H1 (cell line): Measurements from ENCODE around the gene KRT83. TPM values are rescaled to one million over a fixed set of nuclear protein-coding genes. Genes with fewer than 3 reads are reported as not detected.
"Not testable (repeated sequence)": the region's sequence is repeated elsewhere in the genome, so short reads cannot be mapped to it uniquely, and the experiment has no call there.

Experiments used
- CTCF ChIA-PET: fragments of 300-600 bp; sonication (Branson Sonifier 250); formaldehyde crosslinking; loops from one replicate; lab custom pipeline; 2021; ENCODE audit not compliant: partially characterized antibody; lab: Charles Lee
- POLR2A ChIA-PET: fragments of 300-600 bp; sonication (Branson Sonifier 250); formaldehyde crosslinking; loops from one replicate; lab custom pipeline; 2021; ENCODE audit warnings: inconsistent platforms; ENCODE audit not compliant: partially characterized antibody; lab: Charles Lee
- DNase-seq, 2 experiments: peaks; one replicate each; pipeline versions ENCODE4 v3.0.0 to v3.0.0-alpha.2; 2010 to 2022; ENCODE audit warnings: low spot score in 2 of 2, low read depth in 1 of 2, mixed read lengths in 1 of 2
- FAIRE-seq: peaks from 2 replicates; lab custom pipeline; 2011; peaks lifted over from hg19 to GRCh38; lab: Jason Lieb, UNC
- H2AFZ ChIP-seq: 2 replicates; pipeline ENCODE4 v1.8.1; 2012; ENCODE audit warnings: low read length, inconsistent platforms
- H2AK5ac ChIP-seq: 2 replicates; pipeline ENCODE4 v1.6.1; 2013; ENCODE audit warnings: low read depth, low read length
- H2BK120ac ChIP-seq: replicated peaks from 2 replicates; pipeline ENCODE3; 2013; ENCODE audit warnings: low read depth, low read length, inconsistent platforms
- H2BK12ac ChIP-seq: 2 replicates; pipeline ENCODE4 v1.6.1; 2013; ENCODE audit warnings: low read depth, low read length
- H2BK15ac ChIP-seq: 2 replicates; pipeline ENCODE4 v1.6.1; 2013; ENCODE audit warnings: low read length
- H2BK20ac ChIP-seq: 2 replicates; pipeline ENCODE4 v1.6.1; 2013; ENCODE audit warnings: low read length
- H2BK5ac ChIP-seq: 2 replicates; pipeline ENCODE4 v1.6.1; 2013; ENCODE audit warnings: low read depth, low read length
- H3K14ac ChIP-seq: 2 replicates; pipeline ENCODE4 v1.6.1; 2013; ENCODE audit warnings: inconsistent platforms; ENCODE audit not compliant: insufficient read length
- H3K18ac ChIP-seq: 2 replicates; pipeline ENCODE4 v1.6.1; 2013; ENCODE audit warnings: low read length; ENCODE audit errors: extremely low read depth
- H3K23ac ChIP-seq: 2 replicates; pipeline ENCODE4 v1.6.1; 2013; ENCODE audit warnings: inconsistent platforms; ENCODE audit not compliant: insufficient read length
- H3K23me2 ChIP-seq: 2 replicates; pipeline ENCODE4 v1.6.1; 2013; ENCODE audit warnings: low read depth, low read length
- H3K27ac ChIP-seq: 2 replicates; pipeline ENCODE4 v1.6.1; 2011; ENCODE audit warnings: low read depth, low read length, inconsistent platforms
- H3K27me3 ChIP-seq, 4 experiments: replicated peaks in 1 of 4; 1 replicate in 1 of 4; 2 replicates in 3 of 4; pipeline versions ENCODE4 v1.6.1 to v1.8.1; 2011 to 2013; ENCODE audit warnings: low read length in 3 of 4, mild to moderate bottlenecking in 3 of 4, inconsistent platforms in 2 of 4, mixed read lengths in 2 of 4, moderate library complexity in 1 of 4; ENCODE audit not compliant: control insufficient read depth in 3 of 4, insufficient read depth in 3 of 4; ENCODE audit errors: extremely low read depth in 1 of 4
- H3K36me3 ChIP-seq, 4 experiments: 2 replicates each; pipeline versions ENCODE4 v1.6.1 to v1.8.1; 2011 to 2013; ENCODE audit warnings: mild to moderate bottlenecking in 4 of 4, low read length in 3 of 4, moderate library complexity in 2 of 4, control low read depth in 1 of 4, inconsistent platforms in 1 of 4; ENCODE audit not compliant: insufficient read depth in 4 of 4, control insufficient read depth in 2 of 4
- H3K4ac ChIP-seq: replicated peaks from 2 replicates; pipeline ENCODE3; 2013; ENCODE audit warnings: low read length, low read depth, mixed read lengths, inconsistent platforms; ENCODE audit not compliant: insufficient read length
- H3K4me1 ChIP-seq, 4 experiments: replicated peaks in 1 of 4; 1 replicate in 1 of 4; 2 replicates in 3 of 4; pipeline versions ENCODE4 v1.6.1 to v1.8.1; 2011 to 2013; ENCODE audit warnings: low read length in 3 of 4, inconsistent platforms in 2 of 4, mixed read lengths in 1 of 4; ENCODE audit not compliant: insufficient read depth in 4 of 4, control insufficient read depth in 3 of 4
- H3K4me2 ChIP-seq, 2 experiments: 2 replicates each; pipeline versions ENCODE4 v1.6.1 to v1.8.1; 2011 to 2013; ENCODE audit warnings: low read depth in 2 of 2, low read length in 2 of 2, control low read depth in 1 of 2, inconsistent platforms in 1 of 2, mild to moderate bottlenecking in 1 of 2; ENCODE audit not compliant: insufficient read depth in 1 of 2
- H3K4me3 ChIP-seq, 4 experiments: fragments of 200-600, 300-600 bp in 1 of 4; sonication (generic), shearing (Covaris generic), sonication (Bioruptor Twin) in 1 of 4; 2 replicates each; pipeline versions ENCODE4 v1.5.1 to v1.8.1; 2011 to 2016; ENCODE audit warnings: low read length in 4 of 4, low read depth in 3 of 4, control low read depth in 2 of 4, inconsistent platforms in 2 of 4, mild to moderate bottlenecking in 2 of 4, mixed read lengths in 1 of 4, moderate library complexity in 1 of 4; ENCODE audit not compliant: insufficient read depth in 2 of 4; ENCODE audit errors: extremely low read depth in 1 of 4
- H3K56ac ChIP-seq: replicated peaks from 2 replicates; pipeline ENCODE3; 2013; ENCODE audit warnings: low read depth, mild to moderate bottlenecking, mixed read lengths, low read length, inconsistent platforms; ENCODE audit not compliant: insufficient read length
- H3K79me1 ChIP-seq: 2 replicates; pipeline ENCODE4 v1.6.1; 2013; ENCODE audit warnings: low read depth, low read length, control low read depth
- H3K79me2 ChIP-seq, 2 experiments: 2 replicates each; pipeline versions ENCODE4 v1.6.1 to v1.8.1; 2012 to 2013; ENCODE audit warnings: low read length in 2 of 2, mild to moderate bottlenecking in 2 of 2, inconsistent platforms in 1 of 2; ENCODE audit not compliant: insufficient read depth in 2 of 2, control insufficient read depth in 1 of 2
- H3K9ac ChIP-seq, 4 experiments: replicated peaks in 1 of 4; 1 replicate in 1 of 4; 2 replicates in 3 of 4; pipeline versions ENCODE4 v1.6.1 to v1.8.1; 2011 to 2013; ENCODE audit warnings: low read depth in 3 of 4, low read length in 3 of 4, control low read depth in 2 of 4, mild to moderate bottlenecking in 2 of 4, moderate library complexity in 2 of 4, inconsistent platforms in 1 of 4; ENCODE audit errors: extremely low read depth in 1 of 4
- H3K9me3 ChIP-seq, 2 experiments: 2 replicates each; pipeline versions ENCODE4 v1.6.1 to v1.8.1; 2012 to 2013; ENCODE audit warnings: mild to moderate bottlenecking in 2 of 2, moderate library complexity in 2 of 2, control low read depth in 1 of 2, inconsistent platforms in 1 of 2, low read depth in 1 of 2, low read length in 1 of 2, mixed read lengths in 1 of 2; ENCODE audit not compliant: insufficient read depth in 2 of 2
- H4K20me1 ChIP-seq, 2 experiments: replicated peaks in 1 of 2; 2 replicates each; pipeline versions ENCODE3 to v1.8.1; 2011 to 2013; ENCODE audit warnings: inconsistent platforms in 2 of 2, low read length in 2 of 2, mild to moderate bottlenecking in 1 of 2; ENCODE audit not compliant: insufficient read depth in 2 of 2, control insufficient read depth in 1 of 2
- H4K5ac ChIP-seq: 2 replicates; pipeline ENCODE4 v1.6.1; 2013; ENCODE audit warnings: low read length, low read depth, mixed read lengths, inconsistent platforms; ENCODE audit not compliant: insufficient read length
- H4K8ac ChIP-seq: 2 replicates; pipeline ENCODE4 v1.8.0; 2013; ENCODE audit warnings: mild to moderate bottlenecking, moderate library complexity, low read length, inconsistent platforms; ENCODE audit not compliant: insufficient read depth; ENCODE audit errors: extremely low read depth
- H4K91ac ChIP-seq: replicated peaks from 2 replicates; pipeline ENCODE3; 2013; ENCODE audit warnings: low read length, mixed read lengths, inconsistent platforms; ENCODE audit not compliant: insufficient read length
- RAD21 ChIP-seq, 2 experiments: IDR thresholded peaks in 1 of 2; conservative IDR thresholded peaks in 1 of 2; 2 replicates each; pipeline ENCODE4 v1.6.1; 2011; ENCODE audit warnings: low read depth in 2 of 2, low read length in 2 of 2, improper control_type of control experiment in 1 of 2, inconsistent platforms in 1 of 2, mild to moderate bottlenecking in 1 of 2, moderate library complexity in 1 of 2
- WGBS, 2 experiments: shearing (Covaris generic) in 1 of 2; methylation state at CpG; one replicate each; pipeline versions ENCODE4 v1.1.6 to v1.1.7; 2013 to 2015; ENCODE audit warnings: low lambda C conversion rate in 2 of 2, mixed read lengths in 2 of 2, inconsistent platforms in 1 of 2, low coverage in 1 of 2, missing lambda C conversion rate in 1 of 2; ENCODE audit not compliant: insufficient replicate concordance in 2 of 2, insufficient coverage in 1 of 2, insufficient read length in 1 of 2; ENCODE audit errors: extremely low coverage in 1 of 2, missing lambda C conversion rate in 1 of 2; 5-methylcytosine and 5-hydroxymethylcytosine counted together
- polyA plus RNA-seq, 7 experiments: library from polyadenylated mRNA; depleted of rRNA in 3 of 7; stranded (reverse) in 5 of 7; unstranded in 2 of 7; fragments of >200 nt in 5 of 7; fragments of 200-250 nt in 2 of 7; gene quantifications; 1 replicate in 5 of 7; 2 replicates in 1 of 7; 4 replicates in 1 of 7; pipeline versions ENCODE4 v1.2.1 to v1.2.3, GENCODE V29; 2011 to 2013; ENCODE audit warnings: missing spikeins in 2 of 7, mixed read lengths in 2 of 7
- total RNA-seq: library from RNA; stranded (reverse); fragmentation: NEBNext Ultra II Directional; extraction: Animal tissue kit (Norgen Biotek cat#: 25700); gene quantifications from 2 replicates; pipeline ENCODE4 v1.2.1, GENCODE V29; 2021
- TF ChIP-seq, protein P1 (sequence below), 3 experiments: IDR thresholded peaks; 1 replicate in 2 of 3; 2 replicates in 1 of 3; pipeline versions ENCODE4 v1.5.1 to v1.6.1; 2011; ENCODE audit warnings: low read length in 3 of 3, mild to moderate bottlenecking in 3 of 3, inconsistent platforms in 2 of 3, low read depth in 1 of 3, moderate library complexity in 1 of 3; ENCODE audit not compliant: insufficient read depth in 1 of 3; ENCODE audit errors: control extremely low read depth in 1 of 3

The KRT83 gene
- total and polyA plus RNA-seq, 2 of the 8 experiments (the other 6 are each of a cell fraction or from before 2014, with no cell fraction given) = not detected

DNA sequence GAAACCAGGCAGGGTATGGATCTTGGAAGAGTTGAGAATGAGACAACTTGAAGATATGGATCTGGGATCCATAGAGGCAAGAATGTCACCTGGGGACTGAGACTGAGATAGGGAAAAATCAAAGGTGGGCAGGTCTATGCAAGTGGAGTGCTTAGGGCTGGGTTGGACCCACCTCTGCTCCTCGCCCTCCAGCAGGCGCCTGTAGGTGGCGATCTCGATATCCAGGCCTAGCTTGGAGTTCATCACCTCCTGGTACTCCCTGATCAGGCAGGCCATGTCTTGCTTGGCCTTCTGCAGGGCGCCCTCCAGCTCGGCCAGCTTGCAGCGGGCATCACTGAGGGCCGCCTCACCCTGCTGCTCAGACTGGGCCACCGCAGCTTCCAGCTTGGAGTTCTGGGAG lies 5.5 kb downstream of the KRT83 start:
- H3K9me3 ChIP-seq, H4K8ac ChIP-seq, H2AK5ac ChIP-seq, H3K14ac ChIP-seq, H2BK12ac ChIP-seq, H3K56ac ChIP-seq, H3K27me3 ChIP-seq, POLR2A ChIA-PET, H4K91ac ChIP-seq, H3K23ac ChIP-seq, H3K79me1 ChIP-seq, H3K36me3 ChIP-seq, H2BK15ac ChIP-seq, H3K23me2 ChIP-seq, H4K20me1 ChIP-seq, H3K4me1 ChIP-seq, H3K4me2 ChIP-seq, H3K4ac ChIP-seq, H2BK5ac ChIP-seq, H3K27ac ChIP-seq, H2AFZ ChIP-seq, H3K79me2 ChIP-seq, H2BK20ac ChIP-seq, H3K9ac ChIP-seq, H4K5ac ChIP-seq, H3K18ac ChIP-seq, H2BK120ac ChIP-seq, FAIRE-seq, H3K4me3 ChIP-seq: not testable (repeated sequence)
- WGBS, 2 experiments = 30% methylated on average over 6 of the region's 9 CpGs; no CpG with 5 or more reads in 1 of the 2 experiments
- CTCF ChIA-PET = interaction anchor here (0.7 to 19.8 kb wide), 30 partner anchors 5 to 582 kb away, joined by 3 to 353 read pairs (median 4); partner anchors contain the start of genes KRT83 and KRT85
- TF ChIP-seq RAD21 (IDR thresholded peaks at IDR 0.05 in 1 of 2, conservative IDR thresholded peaks at IDR 0.05 in 1 of 2; ENCODE audit: low read depth in 2 of 2, low read length in 2 of 2) = peak; percentile 27 to 49; a peak in 3 of 4 replicates
- TF ChIP-seq, protein P1, sequence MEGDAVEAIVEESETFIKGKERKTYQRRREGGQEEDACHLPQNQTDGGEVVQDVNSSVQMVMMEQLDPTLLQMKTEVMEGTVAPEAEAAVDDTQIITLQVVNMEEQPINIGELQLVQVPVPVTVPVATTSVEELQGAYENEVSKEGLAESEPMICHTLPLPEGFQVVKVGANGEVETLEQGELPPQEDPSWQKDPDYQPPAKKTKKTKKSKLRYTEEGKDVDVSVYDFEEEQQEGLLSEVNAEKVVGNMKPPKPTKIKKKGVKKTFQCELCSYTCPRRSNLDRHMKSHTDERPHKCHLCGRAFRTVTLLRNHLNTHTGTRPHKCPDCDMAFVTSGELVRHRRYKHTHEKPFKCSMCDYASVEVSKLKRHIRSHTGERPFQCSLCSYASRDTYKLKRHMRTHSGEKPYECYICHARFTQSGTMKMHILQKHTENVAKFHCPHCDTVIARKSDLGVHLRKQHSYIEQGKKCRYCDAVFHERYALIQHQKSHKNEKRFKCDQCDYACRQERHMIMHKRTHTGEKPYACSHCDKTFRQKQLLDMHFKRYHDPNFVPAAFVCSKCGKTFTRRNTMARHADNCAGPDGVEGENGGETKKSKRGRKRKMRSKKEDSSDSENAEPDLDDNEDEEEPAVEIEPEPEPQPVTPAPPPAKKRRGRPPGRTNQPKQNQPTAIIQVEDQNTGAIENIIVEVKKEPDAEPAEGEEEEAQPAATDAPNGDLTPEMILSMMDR (IDR thresholded peaks at IDR 0.05; ENCODE audit: control extremely low read depth in 1 of 3, insufficient read depth in 1 of 3, low read depth in 1 of 3, low read length in 3 of 3) = peak; percentile 68 to 80 (median 70)
- peak; percentile 29 to 81 for DNase-seq
